ENCODE data around the gene PALM2AKAP2. TPM values are rescaled to one million over a fixed set of nuclear protein-coding genes. Genes with fewer than 3 reads are reported as not detected.

PALM2AKAP2 gene
- total RNA-seq, 2 donors from 2014 or later: 65.6 to 101 TPM

DNA sequence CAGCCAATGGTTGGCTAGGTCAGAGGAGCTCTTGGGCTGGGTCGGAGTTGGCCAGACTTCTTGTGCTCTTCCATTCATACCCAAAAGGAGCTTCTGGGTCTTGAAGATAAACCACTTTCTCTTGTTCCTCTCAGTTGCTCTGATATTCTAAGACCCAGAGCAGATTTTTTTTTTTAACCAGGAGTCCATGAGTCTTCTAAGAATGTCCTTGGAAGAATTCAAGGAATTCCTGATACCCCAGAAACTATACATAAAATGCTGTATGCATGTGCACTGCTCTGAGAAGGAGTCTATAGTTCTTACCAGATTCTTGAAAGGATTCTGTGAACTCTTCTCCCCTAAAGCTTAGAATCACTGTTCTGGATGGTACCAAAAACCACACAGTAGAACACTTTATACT is 9.9 kb upstream of the PALM2AKAP2 start:
- no peak for DNase-seq (ENCODE audit: low spot score)
- intact Hi-C loops (cut with DNase I): loop anchor here in 1 of 2 donors (10.0 kb wide), 1 partner anchor 65 kb away; no protein-coding TSS in a partner anchor

DNA sequence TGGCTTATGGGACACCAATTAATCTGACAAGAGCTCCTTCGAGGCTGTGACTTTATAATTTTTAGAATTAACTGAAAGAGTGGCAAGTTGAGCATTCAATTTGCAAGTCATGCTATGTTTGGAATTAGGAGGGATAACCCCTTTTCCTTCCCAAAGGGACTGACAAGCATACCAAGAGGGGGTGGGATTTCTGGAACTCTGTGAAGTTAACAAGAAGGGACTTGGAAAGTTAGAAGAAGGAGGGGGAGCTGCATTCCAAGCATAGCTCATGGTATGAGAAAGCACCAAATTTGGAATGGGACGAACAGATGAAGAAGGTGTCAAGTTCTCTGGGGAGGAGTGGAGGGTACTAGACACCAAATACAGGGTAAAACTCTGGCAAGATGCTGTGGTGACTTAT is 8.9 kb upstream of the PALM2AKAP2 start:
- DNase-seq (ENCODE audit: low spot score): no peak
- intact Hi-C loops (cut with DNase I): loop anchor here in 1 of 2 donors (10.0 kb wide), 1 partner anchor 66 kb away; no protein-coding TSS in a partner anchor

DNA sequence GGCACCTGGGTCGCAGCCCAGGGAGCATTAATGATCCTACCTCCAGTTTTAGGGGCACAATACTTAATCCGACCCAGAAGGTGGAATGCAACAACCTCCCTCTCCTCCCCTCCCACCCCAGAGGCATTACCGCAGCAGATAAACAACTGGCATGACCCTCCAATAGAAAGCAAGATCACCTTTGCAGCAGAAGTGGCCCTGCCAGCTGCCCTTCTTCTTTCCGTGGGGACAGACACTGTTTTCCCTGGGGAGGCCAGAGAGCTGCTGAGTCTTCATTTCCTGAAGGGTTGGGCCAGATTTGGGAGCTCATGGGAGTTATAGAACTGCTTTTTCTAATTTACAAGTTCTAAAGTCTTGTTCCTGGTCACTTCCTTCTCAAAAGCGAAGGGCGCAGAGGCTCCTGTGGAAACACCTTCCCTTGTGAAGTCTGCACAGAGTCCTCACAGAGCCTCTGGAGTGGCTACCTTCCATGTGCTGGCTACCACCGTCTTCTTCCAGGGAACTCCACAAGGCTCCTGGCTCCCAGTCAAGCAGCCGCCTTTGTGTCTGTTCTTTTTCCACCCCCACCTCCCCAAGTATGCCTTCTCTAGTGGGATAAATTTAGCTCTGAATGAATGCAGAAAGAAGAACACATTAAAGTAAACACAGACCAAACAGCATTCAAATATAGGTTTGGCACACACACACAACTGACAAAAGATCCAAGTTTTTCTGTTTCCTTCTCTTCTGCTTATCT is 8.0 kb upstream of the PALM2AKAP2 start:
- intact Hi-C loops (cut with DNase I): loop anchor here in 1 of 2 donors (10.0 kb wide), 1 partner anchor 67 kb away; no protein-coding TSS in a partner anchor
- DNase-seq (ENCODE audit: low spot score): no peak

DNA sequence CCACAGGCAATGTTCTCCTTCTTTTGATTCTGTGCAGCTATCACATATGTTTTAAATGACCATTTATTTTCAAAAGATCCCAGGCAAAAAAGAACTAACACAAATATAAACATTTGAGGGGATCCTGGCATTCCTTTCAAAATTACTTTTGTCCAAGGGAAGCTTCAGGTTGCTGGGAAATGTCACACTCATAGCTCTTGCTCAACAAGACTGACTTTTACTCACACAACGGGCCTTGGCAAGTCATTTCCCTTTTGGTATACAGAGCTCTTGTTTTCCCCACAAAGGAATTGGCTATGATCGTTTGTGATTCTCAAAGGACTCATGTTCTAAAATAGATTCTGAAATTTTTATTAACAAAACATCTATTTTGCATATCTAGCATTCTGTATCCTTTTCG is 4.5 kb upstream of the PALM2AKAP2 start:
- intact Hi-C loops (cut with DNase I): loop anchor here in 1 of 2 donors (10.0 kb wide), 1 partner anchor 71 kb away; no protein-coding TSS in a partner anchor
- DNase-seq (ENCODE audit: low spot score): no peak

DNA sequence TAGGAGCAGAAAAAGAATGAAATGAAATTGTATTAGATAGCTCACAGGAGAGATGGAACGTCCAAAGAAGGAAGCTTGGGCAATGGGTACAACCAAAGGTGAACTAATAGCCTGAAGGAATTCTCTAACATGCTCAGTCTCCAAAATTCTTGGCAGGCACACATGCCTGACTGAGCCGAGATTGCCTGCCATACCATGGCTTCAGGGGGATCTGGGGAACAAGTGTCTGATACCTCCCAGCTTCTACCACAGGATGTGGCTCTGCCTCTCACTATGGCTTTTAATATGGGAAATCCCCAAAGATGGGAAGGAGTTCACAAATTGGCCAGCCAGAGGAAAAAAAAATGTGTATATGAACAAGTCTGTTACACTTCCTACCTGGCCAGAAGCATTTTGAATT is 3.6 kb upstream of the PALM2AKAP2 start:
- intact Hi-C loops (cut with DNase I): loop anchor here in 1 of 2 donors (10.0 kb wide), 1 partner anchor 72 kb away; no protein-coding TSS in a partner anchor
- DNase-seq (ENCODE audit: low spot score): no peak

DNA sequence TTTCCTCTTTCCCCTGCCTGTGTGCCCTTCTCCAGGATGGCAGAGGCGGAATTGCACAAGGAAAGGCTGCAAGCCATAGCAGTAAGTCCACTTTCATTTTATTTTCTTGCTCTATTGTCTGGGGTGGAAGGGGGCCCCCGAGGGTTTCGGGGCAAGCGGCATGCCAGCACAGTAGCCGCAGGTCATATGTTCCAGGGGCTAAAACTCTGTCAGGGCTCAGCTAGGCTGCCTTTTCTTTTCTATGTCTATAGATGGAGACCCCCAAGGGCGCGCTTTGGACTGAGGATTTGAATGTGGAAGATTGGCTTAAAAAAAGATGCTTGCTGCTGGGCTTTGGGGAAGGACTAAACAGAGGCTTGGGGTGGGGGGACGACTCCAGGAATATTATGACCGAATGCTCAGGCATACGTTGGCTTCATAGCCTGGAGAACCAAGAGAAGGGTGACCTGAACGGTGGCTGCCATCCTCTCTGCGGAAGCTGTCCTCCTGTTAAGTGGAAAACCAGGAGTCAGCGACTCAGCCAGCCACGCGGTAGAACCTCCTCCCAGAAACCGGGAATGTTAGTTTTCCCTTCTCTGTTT is 545 bp downstream of the PALM2AKAP2 start:
- intact Hi-C loops (cut with DNase I): loop anchor here in 1 of 2 donors (2.0 kb wide), 1 partner anchor 324 kb away; no protein-coding TSS in a partner anchor
- DNase-seq (ENCODE audit: low spot score): no peak

DNA sequence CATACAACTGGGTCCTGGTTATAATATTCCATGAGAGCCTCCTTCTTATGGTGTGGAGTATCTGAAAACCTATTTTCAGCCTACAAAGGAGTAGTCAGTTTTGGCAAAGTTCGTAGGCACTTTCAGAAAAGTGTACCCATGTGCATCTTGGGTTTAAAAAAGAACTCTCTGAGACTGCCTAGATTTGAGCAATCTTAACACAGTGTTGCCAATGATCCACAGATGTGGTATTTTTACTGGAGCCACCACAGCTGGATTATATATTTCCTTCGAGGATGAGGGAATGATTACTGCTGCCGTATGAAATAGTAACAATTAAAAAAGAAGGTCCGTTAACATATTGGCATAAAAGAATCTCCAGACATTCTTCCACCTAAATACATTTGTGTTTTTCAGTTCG is 1.1 kb downstream of the PALM2AKAP2 start:
- no peak for DNase-seq (ENCODE audit: low spot score)
- intact Hi-C loops (cut with DNase I): loop anchor here in 1 of 2 donors (2.0 kb wide), 1 partner anchor 324 kb away; no protein-coding TSS in a partner anchor

DNA sequence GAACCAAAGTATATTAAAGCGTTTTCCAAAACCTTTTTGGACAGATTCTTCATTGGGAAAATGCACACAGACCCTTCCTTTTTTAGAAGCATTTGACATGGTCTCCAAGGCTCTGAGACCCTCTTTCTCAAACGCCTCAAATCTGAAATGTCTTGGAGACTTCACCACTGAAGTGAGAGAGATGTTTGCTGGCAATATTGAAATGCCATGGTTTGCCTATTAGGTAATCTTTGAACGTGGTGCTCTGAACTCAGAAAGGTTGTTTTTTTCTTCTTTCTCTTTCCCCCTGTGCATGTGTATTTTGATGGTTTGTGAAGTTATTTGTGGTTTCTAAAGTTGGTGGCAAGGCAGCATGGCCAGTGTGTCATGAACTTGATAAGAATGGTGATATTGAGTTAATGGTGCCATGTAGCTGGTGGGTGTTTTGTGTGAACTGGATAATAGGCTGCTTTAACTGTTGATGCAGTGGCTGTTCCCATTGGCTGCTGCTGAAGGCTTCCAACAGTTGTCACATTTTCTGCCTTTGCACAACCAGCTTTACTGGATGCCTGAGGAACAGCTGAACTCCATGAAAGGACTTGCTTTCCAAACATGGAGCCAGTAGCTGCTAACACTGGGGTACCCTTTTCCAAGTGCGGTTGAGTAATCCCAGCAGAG is 1.7 kb downstream of the PALM2AKAP2 start:
- no peak for DNase-seq (ENCODE audit: low spot score)
- intact Hi-C loops (cut with DNase I): loop anchor here in 1 of 2 donors (2.0 kb wide), 1 partner anchor 325 kb away; no protein-coding TSS in a partner anchor

DNA sequence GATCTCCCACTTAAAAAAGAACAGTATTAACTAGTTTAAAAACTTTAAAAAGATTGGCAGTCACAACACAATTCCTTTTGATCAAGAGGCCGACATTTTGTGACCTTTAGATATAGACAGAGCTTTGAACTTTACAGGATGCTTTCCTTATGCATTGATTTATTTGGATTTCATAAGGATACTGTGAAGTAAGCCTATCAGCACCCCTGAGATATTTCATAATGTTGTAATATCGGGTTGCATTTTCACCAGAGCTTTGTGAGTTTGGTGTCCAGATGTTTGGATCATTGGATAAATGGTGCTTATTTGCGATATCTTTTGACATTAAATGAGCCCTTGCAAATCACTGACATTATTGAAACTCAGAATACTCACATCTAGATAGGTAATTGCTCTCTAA is 7.7 kb downstream of the PALM2AKAP2 start:
- intact Hi-C loops (cut with DNase I): no loop called here
- no peak for DNase-seq (ENCODE audit: low spot score)

DNA sequence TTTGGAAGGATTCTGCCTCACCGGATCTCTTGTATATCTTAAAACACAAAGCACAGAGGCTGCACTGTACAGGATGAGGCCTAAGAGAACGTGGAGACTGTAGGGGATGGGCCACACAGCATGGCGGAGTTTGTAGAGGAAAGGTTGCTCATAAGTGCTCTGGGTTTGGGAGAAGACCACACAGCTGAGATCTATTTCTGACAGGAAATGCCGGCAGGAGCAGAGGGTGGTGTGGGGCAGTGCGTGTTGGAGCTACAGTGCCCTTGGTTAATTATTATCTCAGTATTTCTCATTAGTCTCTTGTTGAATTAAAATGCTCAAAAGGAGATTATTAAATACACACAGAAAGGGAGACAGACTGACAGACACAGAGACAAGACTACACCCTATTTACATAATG is 9.6 kb downstream of the PALM2AKAP2 start:
- no peak for DNase-seq (ENCODE audit: low spot score)
- intact Hi-C loops (cut with DNase I): no loop called here

DNA sequence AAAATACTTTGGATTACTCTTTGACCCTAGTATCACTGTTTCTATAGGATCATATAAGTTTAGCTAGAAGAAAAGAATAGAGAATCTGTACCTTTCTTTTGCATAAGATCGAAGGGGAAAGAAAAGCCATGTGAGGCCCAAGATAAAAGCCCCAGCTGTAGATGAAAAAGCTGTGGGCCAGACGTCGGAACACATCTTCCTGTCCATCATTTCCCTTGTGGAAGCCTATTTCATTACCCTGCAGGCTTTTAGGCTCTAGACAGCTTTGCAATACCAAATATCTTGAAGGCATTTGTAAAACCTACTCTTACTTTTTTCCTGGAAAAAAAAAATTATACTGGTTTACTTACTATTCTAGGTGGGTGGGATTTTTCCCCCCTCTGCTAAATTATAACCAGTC is 10.0 kb downstream of the PALM2AKAP2 start:
- intact Hi-C loops (cut with DNase I): no loop called here
- no peak for DNase-seq (ENCODE audit: low spot score)

DNA sequence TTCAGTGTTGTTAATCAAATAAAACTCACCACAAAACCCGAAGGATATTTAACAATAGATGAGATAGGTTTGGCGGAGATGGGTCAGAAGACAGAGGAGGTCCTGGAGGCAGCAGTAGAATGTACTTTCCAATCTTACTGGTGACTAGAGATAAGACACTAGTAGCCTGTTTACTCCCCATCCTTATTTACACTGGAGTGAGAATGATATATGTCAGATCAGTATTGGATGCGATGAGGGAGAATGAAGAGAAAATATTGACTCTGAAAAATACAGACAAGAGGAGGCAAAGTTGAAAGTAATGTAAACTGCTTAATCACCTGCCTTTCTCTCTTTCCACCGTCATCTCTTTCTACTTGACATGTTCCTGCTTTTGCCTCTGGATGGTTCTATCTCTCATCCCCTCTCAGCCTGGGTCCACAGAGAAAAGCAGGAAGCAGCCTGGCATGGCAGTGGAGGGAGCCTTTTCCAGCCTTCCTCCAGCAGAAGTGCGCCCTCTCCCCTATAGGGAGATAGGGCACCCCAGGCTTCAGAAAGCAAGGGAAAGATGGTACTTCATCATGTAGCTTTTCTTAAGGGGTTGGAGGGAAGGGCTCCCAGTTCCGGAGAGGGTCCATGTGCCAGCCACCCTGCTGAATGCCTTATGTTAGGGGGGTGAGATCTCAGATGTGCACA is 11.1 kb downstream of the PALM2AKAP2 start:
- intact Hi-C loops (cut with DNase I): no loop called here
- DNase-seq (ENCODE audit: low spot score): no peak

DNA sequence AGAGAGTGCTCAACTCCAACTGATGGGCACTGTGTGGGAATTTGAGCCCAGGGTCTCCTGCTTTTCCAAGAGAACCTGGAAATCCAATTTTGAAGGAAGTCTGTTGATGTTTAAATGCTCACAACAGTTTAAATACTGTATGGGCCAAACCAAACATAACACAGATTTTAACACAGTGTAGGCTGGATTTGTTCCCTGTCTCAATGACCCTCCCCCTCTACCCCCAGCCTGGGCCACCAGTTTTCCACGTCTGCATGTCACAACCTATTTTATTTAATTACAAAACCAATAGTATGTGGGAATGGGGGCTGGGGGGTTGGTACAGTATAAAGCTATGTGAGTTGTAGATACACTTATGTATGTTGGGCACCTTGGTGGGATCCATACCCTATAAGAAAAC is 11.7 kb downstream of the PALM2AKAP2 start:
- intact Hi-C loops (cut with DNase I): no loop called here
- no peak for DNase-seq (ENCODE audit: low spot score)

DNA sequence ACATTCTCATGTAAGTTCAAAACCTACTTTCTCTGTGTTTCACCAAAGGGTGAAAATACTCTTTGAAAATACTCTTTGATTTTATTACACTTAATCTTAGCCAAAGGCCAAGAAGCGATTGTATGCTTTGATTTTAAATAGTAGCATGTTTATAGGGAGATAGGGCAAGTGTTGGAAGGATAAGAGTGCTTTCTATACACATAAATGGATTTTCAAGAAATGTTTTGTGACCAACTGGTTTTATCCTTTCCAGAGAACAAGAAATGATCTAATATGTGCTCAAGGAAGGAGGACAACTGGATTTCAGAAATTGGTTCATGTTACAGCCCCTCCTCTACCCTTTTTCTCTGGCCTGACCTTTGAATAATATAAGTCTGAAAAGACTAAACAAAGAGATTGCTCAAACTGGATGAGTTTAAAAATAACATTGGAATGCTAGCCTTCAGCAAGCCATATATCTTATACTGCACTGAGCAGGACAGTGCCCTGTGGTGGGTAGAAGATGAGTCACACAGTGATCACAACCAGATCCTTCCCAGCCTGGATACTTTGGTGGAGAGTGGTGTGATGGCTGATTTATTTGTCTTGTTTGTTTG is 13.1 kb downstream of the PALM2AKAP2 start:
- intact Hi-C loops (cut with DNase I): no loop called here
- no peak for DNase-seq (ENCODE audit: low spot score)

DNA sequence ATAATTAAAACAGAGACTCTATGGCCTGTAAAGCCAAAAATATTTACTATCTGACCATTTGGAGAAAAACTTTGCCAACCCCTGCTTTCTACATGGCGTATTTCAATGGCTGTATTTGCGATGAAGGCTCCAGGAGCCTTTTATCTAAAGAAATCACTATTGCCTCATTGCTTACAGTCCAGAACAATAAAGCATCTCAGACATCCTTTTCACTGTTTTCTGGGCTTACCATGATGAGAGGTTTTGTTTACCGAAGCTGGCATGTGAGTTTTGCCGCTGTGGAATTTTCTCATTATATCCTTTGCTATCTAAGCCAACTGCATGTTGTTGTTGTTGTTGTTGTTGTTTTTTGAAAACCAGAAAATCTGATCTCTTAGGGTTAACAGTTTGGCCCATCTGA is 13.9 kb downstream of the PALM2AKAP2 start:
- intact Hi-C loops (cut with DNase I): no loop called here
- no peak for DNase-seq (ENCODE audit: low spot score)

DNA sequence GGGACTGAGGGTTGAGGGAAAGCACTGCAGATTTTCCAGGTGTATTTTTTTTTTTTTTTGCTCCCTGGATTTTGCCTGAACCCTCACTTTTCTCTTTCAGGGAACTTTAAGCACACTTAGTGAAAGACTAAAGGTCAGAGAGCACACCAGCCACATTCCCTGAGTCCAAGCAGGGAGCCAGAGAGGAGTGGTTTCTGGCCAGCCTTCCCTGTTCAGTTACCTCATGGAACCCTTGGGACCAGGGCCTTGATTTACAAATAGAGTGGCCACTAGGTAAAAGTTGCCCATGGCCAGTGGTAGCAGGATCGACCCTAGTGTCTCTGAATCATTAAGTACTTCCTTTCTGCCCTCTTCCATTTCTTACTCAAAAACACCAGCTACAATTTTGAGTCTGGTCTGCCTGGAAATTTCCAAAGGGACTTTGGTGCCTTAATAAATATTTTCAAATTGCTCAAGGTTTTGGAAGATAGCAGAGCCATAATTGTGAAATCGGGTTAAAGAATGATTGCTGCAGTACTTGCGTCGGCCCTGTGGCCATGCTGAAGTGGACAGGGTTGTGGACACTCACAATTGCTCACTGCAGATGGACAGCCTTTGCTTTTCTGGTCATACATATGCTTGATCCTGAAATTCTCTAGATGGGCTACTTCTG is 14.5 kb downstream of the PALM2AKAP2 start:
- intact Hi-C loops (cut with DNase I): no loop called here
- no peak for DNase-seq (ENCODE audit: low spot score)

DNA sequence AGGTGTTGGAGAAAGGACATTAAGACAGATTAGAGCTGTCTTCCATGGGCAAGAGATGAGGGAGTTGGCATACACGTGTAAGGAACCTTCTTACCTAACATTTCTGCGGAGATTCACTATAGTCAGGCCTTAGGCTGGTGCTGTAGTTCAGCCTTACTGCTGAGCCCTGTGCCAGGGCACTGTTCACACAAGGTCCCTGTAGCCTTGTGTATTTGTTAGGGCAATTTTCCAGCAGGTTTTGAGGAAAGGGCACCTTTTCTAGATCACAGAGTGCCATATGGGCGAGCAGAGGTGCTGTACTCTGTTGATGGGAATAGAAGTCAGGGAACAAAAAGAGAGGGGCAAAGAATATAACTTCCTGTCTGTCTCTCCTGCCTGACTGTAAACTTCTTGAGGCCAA is 15.6 kb downstream of the PALM2AKAP2 start:
- no peak for DNase-seq (ENCODE audit: low spot score)
- intact Hi-C loops (cut with DNase I): no loop called here

DNA sequence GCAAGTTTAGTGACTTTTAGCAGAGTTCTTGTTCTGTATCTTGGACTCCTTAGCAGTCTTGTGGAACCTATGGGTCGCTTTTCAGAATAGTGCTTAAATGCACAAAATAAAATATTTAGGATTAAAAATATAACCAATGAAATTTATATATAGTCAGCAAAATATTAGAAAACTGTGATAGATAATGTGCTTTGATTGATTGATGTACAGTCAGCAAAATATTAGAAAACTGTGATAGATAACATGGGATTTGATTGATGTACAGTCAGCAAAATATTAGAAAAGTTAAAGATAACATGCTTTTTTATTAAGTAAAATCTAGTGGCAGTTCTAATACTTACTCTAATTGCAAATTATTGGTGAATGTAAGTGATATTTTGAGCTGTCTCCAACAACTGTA is 16.1 kb downstream of the PALM2AKAP2 start:
- intact Hi-C loops (cut with DNase I): no loop called here
- DNase-seq (ENCODE audit: low spot score): no peak

DNA sequence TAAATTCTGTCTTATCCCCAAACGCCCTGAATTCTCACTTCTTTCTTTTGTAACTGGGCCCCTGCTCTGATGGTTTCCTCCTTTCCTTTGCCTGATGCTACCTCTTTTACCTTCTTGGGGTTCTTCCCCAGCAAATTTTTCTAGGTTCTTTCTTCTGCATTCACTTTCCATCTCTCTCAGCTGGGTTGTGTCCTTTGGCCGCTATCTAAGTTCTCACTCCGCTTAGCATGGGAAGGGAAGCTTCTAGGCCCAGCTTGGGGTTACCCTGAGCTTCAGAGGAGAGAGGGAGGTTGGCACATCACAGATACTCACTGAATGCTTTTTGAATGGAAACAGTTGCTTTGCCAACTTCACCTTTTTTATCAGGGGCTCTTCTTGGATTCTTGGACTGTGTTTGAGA is 17.0 kb downstream of the PALM2AKAP2 start:
- intact Hi-C loops (cut with DNase I): no loop called here
- DNase-seq (ENCODE audit: low spot score): no peak

Measured in posterior vena cava (tissue), 2 donors.